Activated CD4-positive, CD25-positive, alpha-beta regulatory T cell treated with anti-CD3 and anti-CD28 coated beads, Interleukin-2, amount 50 U/mL, for 16 hours (primary cell): ENCODE measurements around the gene AIFM3.

Source experiments
- DNase-seq: peaks from one replicate; pipeline ENCODE4 v3.0.0-alpha.2; 2020; ENCODE audit warnings: low read depth, low spot score

The AIFM3 gene

DNA sequence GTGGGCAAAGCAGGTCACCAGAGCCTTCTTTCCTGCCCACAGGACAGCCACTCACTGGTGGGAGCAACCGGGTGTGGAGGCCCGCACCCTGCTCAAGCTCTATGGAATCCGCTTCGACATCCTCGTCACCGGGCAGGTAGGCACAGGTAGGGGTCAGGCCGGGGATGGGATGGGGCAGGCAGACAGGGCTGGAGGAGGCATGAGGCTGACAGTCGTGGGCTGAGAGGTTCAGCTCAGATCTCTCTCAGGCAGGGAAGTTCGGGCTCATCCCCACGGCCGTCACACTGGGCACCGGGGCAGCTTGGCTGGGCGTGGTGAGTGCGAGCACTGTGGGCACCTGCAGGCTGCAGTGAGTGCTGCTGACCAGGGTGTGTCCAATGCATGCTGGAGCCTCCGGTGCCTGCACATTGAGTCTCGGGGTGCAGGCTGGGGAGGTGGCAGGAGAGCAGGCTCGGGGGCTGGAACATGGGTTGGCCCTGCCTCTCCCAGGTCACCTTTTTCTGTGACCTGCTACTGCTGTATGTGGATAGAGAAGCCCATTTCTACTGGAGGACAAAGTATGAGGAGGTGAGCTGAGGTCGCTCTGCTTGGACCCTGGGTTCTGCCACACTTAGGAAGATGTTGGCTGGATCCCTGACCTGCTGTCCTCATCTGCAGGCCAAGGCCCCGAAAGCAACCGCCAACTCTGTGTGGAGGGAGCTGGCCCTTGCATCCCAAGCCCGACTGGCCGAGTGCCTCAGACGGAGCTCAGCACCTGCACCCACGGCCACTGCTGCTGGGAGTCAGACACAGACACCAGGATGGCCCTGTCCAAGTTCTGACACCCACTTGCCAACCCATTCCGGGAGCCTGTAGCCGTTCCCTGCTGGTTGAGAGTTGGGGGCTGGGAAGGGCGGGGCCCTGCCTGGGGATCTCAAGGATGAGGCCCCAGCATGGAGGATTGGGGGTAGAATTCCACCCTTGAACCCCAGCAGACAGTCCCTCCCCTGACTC is 59.0 kb downstream of the AIFM3 start:
- no peak for DNase-seq

DNA sequence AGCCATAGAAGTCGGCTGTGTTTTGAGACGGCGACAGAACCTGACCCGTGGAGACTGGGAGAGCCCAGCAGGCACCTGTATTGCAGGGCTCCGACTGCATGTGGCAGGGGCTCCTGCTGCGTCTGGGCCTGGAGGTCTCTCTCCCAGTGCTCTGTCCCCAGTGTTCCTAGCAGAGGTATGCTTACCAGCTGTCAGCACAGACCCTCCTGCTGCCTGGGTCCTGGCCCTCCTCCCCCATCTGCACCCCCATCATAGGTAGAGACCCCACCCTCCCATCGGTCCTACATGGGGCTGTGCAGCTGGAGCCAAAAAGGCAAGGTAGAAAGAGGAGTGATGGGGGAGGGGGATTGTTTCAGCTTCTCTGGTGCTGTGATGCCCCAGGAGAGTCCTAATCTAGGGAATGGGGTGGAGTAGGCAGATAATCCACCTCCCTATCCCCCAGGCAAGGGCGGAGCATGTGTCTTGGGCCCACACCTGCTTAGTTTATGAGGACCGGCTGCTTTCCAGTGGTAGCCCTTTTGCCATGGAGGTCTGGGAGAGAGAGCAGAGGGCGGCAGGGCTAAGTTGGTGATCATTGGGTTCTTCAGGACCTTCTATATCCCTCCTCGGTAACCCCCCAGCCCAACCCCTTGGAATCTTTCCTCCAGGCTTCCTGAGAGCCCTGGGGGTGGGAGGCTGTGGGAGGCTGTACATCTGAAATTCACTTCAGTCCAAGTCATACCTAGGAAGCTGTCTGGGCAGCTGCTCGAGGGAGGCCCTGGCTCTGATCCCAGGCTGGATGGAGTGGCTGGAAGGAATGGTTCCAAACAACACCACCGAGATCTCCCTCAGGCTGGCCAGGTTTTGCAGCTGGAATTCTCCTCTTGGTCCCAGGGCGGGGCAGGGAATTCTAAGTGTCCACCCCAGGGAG is 60.0 kb downstream of the AIFM3 start:
- DNase-seq = no peak

DNA sequence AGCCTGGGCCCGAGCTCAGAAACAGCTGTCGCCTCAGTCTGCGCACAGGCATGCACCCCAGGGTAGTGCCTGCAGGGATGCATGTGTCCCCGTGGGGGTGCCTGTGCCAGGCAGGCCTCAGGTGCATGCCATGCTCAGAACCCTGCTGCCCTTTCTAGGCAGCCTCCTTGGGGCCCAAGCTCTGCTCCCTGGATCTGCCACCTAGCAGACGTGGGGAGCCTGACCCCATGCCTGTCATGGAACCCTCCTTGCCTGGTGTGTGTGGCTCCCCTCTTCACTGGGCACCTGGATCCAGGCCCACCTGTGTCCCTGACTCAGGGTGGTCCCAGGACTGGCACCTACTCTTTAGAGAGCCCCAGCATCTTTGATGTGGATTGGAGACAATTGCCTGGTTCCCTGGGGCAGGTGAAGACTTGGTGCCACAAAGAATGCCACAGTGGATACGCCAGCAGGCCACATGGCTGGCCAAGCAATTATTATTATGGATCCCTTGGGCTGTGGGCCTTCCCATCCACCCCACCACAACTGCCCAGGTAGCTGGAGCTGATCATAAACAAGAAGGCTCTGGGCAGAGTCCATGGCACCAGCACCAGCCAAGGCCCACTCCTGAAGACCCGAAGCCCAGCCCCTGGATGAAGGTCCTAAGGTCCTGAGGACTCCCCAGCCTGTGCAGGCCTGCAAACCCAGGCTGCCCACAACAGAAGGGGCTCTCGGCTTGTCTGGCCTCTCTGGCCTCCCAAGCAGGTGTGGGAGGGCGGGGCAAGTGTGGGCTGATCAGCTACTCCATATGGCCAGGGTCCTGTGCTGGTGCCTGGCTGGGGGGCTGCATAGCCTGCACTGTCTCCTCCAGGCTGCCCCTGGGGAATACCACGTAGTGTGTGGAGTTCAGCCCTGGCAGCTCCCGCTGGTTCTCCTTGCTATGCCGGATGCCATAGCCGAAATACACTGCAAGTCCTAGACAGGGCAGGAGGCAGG is 61.5 kb downstream of the AIFM3 start:
- DNase-seq = no peak

DNA sequence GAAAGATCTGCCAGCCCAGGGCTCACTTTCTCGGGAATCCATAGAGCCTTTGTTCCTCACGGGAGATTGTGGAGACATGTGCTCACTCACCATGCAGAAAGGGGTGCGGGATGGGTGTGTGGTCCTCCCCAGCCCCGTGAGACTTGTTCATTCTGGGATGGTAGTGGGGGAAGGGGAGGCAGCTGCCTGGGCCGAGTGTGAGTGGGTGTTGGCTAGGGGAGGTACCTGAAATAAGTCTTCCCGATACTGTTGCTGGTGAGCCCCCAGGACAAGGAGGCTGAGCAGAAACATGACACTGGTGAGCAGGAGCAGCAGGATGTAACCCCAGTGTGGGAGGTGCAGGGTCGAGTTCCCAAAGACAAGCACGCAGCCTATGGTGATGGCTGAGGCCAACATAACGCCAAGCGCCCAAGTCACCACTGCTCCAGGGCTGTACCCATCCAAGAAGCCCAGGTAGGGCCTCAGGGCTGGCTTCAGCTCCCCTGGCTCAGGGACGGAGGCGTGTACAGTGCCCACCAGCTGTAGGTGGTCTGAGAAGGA is 62.5 kb downstream of the AIFM3 start:
- DNase-seq = no peak

DNA sequence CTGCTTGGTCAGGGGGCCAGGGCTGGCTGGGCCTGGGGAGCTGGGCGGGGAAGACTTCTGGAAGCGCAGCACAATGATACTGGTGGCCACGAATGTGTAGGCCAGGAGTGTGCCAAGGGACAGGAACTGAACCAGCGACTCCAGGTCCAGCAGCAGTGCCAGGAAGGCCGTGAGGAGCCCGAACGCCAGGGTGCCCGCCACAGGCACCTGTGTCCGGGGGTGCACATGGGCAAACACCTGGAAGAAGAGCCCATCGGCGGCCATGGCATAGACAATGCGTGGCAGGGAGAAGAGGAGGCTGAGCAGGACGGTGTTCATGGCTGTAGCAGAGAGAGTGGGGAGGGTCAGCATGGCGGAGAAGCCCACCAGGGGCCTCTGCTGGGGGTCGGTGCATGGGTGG is 63.0 kb downstream of the AIFM3 start:
- no peak for DNase-seq
